Adrenal gland (tissue), 5 donors: ENCODE results near the gene LRRC1.

Experiments
- POLR2A ChIP-seq, 2 donors: fragments of 450-650 bp; IDR thresholded peaks; one replicate each; pipeline ENCODE4 v1.6.1; 2017; ENCODE audit warnings: antibody characterized with exemption in 2 of 2, mild to moderate bottlenecking in 2 of 2, moderate library complexity in 1 of 2
- TF ChIP-seq, protein P1 (sequence below), 6 experiments: fragments of 450-650 bp in 4 of 6; fragments of 200-600 bp in 2 of 6; sonication (generic) in 1 of 6; IDR thresholded peaks; 1 replicate in 5 of 6; 2 replicates in 1 of 6; pipeline versions ENCODE4 v1.5.1 to v1.8.0; 2016 to 2021; ENCODE audit warnings: antibody characterized with exemption in 6 of 6, mild to moderate bottlenecking in 2 of 6, moderate library complexity in 1 of 6
- donor health status: DM: no; HTN: no; CAD: no.

DNA sequence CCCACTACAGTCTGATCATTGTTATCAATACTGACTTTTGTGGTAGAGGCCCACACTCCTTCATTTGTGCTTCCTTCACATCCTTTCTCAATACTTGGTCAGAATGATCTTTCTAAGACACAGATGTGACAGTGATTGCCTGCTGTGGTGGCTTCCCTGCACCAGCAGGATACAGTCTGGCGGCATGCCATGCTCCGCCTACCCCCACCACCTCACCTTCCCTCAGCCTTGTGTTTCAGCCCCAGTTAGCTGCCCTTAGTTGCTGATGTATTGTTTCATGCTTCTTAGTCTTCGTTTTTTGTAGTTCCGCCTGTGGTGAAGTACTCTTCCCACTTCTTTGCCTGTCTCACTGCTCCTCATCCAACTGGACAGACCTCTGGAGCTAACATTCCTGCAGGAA, 10.9 kb downstream of the LRRC1 start:
- TF ChIP-seq, protein P1, sequence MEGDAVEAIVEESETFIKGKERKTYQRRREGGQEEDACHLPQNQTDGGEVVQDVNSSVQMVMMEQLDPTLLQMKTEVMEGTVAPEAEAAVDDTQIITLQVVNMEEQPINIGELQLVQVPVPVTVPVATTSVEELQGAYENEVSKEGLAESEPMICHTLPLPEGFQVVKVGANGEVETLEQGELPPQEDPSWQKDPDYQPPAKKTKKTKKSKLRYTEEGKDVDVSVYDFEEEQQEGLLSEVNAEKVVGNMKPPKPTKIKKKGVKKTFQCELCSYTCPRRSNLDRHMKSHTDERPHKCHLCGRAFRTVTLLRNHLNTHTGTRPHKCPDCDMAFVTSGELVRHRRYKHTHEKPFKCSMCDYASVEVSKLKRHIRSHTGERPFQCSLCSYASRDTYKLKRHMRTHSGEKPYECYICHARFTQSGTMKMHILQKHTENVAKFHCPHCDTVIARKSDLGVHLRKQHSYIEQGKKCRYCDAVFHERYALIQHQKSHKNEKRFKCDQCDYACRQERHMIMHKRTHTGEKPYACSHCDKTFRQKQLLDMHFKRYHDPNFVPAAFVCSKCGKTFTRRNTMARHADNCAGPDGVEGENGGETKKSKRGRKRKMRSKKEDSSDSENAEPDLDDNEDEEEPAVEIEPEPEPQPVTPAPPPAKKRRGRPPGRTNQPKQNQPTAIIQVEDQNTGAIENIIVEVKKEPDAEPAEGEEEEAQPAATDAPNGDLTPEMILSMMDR (IDR thresholded peaks at IDR 0.05): no peak
- TF ChIP-seq POLR2A (IDR thresholded peaks at IDR 0.05): no peak
